Measurements from ENCODE around the gene TRPC5OS. TPM values are rescaled to one million over a fixed set of nuclear protein-coding genes. Genes with fewer than 3 reads are reported as not detected.

TRPC5OS gene
- not detected in 2 replicates for total RNA-seq

GRCh38 chrX:111875881-111876280 is at the start of gene TRPC5OS:
TSS of gene TRPC5OS (plus strand) at chrX:111876181. CDS start at chrX:111901850, 25,669 bp downstream.

Other genes starting within 250 kb of the TRPC5OS start
- 22.2 and 37.2 TPM in 2 replicates for gene ALG13, start 195.0 kb upstream of the TRPC5OS start, total RNA-seq
- not detected in 2 replicates for gene TRPC5, start 206.6 kb downstream of the TRPC5OS start, total RNA-seq
- gene RTL4, start 206.8 kb downstream of the TRPC5OS start, total RNA-seq: not detected in 2 replicates

Data from cardiac ventricle fibroblast (primary cell).